ENCODE results near the gene UVRAG.
"Not testable (repeated sequence)": the region's sequence is repeated elsewhere in the genome, so short reads cannot be mapped to it uniquely, and the experiment has no call there.

UVRAG gene

DNA sequence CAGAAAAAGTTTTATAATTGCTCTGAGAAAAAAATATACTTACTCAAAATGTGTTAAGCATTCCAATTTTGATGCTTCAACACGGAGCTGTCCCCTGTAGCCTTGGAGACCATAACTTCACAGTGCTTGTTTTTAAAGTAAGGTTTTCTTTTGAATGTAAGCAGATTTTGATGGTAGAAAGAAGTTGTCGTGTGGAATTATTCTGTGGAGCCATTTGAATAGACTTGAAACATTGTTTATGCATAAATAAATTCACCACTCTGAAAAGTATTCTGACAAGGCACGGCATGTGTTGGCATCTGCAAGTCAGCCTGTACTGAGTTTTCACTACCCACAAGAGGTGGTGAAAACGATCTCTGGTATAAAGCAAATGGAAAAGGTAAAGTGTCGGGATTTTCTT lies 115.5 kb downstream of the UVRAG start:
- no peak for DNase-seq

DNA sequence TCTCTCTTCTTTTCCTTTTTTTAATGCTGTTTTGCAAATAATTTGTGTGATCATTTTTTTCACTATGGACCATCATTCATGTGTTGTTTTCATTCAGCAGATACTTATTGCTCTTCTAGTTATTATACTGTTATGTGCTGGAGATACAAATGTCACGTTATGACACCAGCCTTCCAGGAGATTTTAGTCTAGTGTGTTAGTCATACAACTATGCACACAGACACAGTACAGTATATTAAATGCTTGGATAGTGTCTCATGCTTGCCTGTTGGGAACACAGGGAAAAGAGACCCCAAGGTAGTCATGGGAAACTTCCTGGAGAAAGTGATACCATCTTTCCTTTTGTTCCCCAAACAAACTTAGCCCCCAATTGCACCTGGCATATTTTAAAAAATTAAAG lies 116.1 kb downstream of the UVRAG start:
- DNase-seq = no peak

DNA sequence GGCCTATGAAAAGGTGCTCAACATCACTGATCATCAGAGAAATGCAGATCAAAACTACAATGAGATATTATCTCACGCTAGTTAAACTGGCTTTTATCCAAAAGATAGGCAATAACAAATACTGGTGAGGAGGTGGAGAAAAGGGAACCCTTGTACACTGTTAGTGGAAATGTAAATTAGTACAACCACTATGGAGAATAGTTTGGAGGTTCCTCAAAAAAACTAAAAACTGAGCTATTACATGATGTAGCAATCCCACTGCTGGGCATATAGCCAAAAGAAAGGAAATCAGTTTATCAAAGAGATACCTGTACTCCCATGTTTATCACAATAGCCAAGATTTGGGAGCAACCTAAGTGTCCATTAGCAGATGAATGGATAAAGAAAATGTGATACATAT lies 118.7 kb downstream of the UVRAG start:
- DNase-seq = not testable (repeated sequence)

DNA sequence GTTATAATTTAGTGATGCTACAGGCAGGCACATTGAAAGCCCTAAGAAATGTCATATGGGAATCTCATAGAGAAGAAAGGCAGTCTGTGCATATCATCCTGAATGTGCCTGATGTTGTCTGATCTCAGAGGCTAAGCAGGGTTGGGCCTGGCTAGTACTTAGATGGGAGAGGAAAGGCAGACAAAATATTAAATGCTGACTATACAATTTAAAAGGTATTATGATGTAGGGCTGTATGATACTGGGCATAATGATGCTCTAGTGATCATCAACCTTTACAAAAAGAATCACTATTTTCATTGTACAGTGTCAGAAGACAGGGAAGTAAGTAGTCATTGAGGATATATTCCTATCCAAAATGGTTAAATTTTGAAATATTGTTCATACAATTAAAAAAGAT lies 119.8 kb downstream of the UVRAG start:
- DNase-seq = no peak

DNA sequence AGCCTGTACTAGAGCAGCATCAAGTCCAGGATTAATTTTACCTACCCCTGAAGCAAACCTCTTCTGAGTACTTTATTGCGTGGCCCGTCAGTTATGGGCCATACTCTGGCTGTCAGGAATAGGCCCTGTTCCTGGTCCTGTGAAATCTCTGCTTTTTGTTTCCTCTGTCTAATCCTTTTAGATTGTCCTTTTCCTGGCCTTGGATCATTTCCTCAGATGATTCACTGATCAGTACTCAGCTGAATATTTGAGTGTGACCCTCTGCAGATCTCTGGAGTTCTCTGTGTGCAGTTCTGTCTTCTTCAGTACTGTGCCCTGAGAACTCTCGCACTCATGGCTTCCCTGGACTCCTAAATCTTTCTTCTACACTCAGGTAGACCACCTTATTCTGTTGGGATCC lies 123.5 kb downstream of the UVRAG start:
- DNase-seq = no peak

DNA sequence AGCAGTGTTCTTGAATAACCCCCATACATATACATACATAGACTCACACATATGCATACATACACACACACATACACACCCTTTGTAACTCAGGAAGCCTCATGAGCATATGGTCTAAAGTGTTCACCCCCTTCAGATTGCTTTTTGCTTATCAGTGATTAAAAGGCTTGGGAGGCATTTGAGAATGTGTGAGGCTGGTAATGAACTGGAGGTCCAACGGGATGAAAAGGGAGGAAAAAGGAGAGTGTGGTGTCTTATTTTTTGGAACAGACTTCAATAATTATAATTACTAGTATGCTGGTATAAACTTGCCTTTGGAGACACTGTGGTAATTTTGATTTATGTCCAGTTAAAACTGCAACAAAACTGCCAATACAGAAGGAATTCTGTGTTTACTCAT lies 124.5 kb downstream of the UVRAG start:
- no peak for DNase-seq

DNA sequence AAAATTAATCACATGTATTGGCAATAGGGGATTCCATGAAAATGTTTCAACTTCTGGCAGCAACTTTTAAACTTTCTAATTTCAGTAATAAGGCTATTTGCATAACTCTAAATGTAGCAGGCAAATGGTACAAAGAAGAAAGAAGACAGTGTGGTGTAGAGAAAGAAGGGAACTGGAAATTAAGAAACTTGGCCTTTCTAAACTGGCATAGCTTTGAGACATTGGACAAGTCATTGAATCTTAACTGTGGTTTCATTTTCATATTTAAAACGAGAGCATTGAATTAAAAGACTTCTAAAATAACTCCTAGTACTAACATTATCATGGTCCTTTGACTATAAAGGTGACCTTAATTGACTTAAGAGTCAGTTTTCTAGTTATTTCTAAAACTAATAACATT lies 125.0 kb downstream of the UVRAG start:
- DNase-seq = no peak

DNA sequence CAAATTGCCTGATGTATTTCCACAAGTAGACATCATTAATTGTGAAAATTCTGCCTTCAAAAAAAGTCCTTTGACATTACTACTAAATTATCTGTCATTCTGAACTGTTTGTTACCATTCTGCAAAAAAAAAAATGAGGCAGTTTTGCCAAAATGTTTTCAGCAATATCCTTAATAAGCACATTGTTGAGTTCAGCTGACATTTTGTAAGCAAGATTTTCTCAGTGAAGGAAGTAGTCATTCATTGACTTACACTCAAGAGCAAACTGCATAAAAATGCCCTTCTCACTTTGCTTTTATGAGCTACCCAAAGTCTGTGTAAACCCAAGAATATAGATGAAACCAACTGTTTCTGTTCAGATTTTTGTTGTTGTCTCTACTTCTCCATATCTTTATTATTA lies 125.9 kb downstream of the UVRAG start:
- no peak for DNase-seq

DNA sequence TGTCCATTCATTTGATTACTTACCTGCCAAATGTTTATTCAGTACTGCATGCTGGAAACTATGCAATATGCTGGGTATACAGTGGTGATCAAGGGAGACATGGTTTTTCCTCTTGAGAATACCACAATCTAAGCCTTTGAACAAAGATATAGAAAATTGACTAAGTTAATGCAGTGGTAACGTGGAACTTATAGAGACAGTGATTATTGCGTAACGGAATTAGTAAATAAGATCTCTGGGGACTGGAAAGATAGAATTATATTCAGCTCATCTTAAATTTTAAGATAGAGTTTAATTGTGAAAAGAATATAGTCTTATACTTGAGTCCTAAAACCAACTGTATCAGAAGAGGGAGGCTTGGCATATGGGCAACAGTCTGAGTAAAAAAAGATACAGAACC lies 129.5 kb downstream of the UVRAG start:
- DNase-seq = no peak

DNA sequence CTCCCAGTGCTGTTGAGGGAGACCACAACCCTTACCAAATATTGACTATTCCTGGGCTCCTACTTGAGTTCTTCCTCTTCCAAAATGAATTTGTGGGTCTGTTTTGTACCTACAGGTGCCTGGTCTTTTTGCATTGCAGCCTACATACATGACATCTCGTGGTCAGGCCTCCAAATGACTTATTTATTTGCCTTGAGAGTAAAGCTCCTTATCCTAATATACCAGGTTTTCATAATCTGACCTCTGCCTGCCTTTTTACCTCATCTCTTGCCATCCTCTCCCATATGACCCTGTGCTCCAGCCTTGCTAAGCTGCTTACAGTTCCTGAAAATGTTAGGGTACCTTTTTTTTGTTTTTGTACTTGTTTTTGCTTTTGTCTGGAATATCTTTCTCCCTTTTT lies 130.4 kb downstream of the UVRAG start:
- no peak for DNase-seq

DNA sequence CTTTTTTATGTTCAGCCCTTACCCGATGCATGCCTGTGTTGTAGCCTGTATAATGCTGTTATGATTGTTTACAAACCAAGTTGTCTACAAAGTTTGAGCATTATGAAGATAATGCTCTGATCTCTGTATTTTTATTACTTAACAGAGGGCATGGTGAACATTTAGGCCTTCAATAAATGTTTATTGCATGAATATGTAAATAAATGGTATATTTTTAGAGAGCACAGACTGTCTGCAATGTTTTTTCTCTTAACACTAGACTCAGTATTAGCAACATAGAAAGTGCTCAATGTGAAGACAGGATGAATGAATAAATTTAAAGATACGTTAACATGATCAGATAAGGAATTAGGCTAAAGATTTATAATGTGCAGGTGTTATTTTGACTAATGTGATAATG lies 130.9 kb downstream of the UVRAG start:
- DNase-seq = no peak

DNA sequence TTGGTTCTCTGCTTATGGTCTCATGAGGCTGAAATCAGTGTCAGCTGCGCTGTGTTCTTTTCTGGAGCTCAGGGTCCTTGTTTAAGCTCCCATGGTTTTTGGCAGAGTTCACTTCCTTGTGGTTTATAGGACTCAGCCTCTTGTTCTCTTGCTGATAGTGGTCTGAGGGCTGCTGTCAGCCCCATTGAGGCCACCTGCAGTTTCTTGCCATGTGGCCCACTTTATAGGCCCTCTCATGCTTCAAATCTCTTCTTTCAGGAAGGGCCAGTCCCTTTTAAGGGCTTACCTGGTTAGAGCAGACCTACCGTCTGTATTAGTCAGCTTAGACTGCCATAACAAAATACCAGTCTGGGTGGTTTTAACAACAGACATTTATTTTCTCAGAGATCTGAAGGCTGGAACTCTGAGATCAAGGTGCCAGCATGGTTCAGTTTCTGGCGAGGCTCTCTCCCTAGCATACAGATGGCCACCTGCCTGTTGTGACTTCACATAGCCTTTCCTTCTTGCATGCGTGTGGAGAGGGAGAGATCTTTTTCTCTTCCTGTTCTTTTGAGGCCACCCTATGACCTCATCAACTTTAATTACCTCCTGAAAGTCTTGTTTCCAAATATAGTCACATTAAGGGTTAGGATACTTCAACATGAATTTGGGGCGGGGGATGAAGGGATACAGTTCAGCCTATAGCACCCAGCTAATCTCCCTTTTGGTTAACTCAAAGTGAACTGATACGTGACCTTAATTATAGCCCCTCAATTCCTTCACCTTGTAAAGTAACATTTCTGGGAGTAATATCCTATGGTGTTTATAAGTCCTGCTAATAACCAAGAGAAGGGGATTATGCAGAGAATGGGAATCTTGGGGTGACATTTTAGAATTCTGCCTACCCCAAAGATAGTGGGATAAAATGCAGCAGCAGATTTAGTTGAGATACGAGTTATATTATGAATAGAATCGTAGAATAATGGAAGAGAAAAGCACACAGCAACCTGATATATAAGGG lies 131.8 kb downstream of the UVRAG start:
- no peak for DNase-seq

DNA sequence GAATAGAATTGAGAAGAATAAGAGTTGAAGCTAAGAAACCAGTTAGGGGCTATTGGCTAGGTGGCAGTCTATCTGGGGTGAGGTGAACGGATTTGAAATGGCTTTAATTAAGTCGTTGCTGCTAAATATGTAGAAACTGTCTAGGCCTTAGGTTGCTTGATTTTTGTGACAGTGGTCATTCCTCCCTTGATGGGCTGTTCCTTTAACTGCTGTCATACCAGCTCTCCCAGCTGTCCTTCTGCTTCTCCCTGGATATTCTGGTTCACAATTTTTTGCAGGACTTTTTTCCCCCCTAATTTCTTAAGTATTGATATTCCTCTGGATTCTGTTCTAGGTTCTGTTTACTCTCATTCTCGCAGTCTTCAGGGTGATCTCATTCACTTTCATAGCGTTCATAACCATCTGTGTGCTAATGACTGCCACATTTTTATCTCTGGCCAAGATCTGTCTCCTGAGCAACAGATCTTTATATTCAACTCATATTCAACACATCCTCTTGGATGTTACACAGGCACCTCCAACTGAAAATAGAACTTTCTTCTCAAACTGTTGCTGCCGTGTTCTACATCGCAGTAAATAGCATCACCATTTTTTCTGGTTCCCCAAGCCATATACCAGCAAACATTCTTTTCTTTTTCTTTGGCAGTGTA lies 134.1 kb downstream of the UVRAG start:
- no peak for DNase-seq

DNA sequence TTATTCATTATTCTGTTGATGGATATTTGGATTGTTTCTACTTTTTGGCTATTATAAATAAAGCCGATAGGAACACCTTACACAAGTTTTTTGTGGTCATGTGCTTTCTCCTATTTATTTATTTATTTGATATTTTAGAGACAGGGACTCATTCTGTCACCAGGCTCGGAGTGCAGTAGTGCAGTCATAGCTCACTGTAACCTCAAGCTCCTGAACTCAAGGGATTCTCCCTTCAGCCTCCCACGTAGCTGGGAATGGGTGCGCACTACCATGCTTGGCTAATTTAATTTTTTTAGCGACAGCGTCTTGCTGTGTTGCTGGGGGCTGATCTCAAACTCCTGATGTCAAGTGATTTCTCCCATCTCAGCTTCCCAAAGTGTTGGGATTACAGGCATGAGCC lies 135.1 kb downstream of the UVRAG start:
- DNase-seq = no peak

DNA sequence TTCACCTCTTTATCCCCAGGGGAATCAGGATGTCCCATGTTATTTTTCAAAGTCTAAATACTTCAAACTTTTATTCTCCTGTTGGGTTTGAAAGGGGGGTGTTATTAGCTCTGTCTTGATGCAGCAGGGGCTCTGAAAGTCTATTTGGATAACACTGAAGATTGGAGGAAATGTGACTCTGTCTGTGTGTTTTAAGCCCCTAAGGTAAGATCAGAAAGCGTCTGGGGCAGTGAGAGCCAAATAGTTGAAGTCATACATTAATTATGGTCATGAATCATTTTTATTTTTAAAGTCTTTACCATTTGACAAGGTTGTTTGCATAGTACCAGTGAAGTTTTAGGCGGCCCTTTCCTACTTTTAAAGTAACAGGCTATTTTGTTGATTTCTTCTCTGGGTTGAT lies 139.0 kb downstream of the UVRAG start:
- no peak for DNase-seq

DNA sequence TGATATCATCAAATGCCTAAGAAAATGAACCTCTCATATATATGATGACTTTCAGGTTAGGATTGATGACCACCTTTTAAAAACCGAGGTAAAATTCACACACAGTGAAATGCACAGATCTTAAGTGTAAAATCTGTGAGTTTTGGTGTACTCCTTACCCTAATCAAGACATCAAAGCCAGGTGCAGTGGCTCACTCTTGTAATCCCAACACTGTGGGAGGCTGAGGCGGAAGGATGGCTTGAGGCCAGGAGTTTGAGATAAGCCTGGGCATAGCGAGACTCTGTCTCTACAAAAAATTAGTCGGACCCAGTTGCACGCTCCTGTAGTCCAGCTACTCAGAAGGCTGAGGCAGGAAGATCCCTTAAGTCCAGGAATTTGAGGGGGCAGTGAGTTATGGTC lies 140.4 kb downstream of the UVRAG start:
- DNase-seq = no peak

DNA sequence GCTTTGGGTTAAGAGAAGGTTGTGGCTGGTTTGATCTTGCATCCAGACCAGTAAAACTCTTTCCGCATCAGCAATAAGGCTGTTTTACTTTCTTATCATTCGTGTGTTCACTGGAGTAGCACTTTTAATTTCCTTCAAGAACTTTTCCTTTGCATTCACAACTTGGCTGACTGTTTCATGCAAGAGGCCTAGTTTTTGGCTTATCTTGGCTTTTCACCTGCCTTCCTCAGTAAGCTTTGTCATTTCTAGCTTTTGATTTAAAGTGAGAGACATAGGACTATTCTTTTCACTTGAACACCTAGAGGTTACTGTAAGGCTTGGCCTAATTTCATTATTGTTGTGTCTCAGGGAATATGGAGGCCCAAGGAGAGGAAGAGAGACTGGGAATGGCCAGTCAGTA lies 144.5 kb downstream of the UVRAG start:
- DNase-seq = no peak

DNA sequence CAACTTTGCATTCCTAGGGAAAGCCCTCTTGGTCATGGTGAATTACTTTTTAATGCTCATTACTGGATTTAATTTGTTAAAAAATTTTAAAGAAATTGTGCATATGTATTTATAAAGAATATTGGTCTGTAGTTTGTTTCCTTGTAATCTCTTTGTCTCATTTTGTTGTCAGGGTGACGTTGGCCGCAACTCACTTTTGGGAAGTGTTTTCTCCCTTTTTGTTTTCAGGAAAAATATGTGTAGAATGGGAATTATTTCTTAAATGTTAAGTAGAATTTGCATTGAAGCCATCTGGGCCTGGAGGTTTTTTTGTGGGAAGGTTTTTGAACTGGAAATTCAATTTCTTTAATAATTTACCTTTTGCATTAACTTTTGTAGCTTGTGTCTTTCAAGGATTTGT lies 149.1 kb downstream of the UVRAG start:
- no peak for DNase-seq

DNA sequence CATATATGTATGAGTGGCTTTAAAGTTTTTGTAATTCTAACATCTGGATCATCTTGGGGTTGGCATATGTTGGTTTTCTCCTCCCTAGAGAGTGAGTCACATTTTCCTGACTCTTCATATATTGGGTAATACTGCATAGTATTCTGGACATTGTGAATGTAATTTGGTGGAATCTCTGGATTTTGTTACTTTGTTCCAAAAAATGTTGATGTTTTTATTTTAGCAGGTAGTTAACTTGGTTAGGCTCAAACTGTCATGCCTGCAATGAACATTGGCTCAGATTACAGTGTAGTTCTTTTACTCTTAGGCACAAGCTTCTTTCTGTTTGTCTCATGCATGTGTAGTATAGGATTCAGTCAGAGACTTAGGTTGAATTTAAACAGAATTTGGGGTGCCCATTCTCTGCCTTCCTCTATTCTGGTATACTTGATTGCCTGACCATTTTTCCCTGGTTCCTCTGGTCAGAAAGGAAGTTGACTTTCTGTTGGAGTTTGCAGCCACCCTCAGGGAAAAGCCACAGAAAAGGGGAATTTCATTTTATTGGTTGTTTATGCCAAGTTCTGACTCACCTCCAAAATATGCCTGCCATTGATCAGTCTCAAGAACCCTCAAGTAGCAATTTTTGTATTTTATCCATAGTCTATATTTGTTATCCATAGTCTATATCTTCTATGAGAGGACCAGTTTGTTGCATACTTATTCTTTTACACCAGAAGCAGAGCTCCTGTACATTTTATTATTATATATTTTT lies 151.7 kb downstream of the UVRAG start:
- no peak for DNase-seq

DNA sequence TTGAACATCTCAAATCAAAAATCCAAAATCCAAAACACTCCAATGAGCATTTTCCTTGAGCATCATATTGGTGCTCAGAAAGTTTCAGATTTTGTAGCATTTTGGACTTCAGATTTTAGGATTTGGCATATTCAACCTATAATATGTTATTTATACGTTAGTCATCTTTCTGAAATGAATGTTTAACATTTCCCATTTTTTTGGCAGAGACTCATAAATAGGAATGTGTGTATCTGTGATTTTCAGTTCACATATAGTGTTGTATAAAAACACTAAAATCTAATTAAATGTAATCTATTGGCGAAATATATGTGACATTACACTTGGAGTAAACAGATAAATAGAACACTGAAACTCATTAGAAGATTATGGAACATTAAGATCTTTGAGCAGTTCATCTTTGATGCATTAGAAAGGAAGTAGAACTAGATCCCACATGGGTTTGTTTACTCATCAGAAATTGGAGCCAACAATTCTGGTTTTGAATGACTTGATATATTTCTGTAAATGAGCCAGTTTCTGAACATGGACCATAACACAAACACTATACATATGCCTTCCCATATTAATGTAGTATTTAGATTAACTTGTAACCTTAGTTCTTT lies 153.1 kb downstream of the UVRAG start:
- DNase-seq = no peak

DNA sequence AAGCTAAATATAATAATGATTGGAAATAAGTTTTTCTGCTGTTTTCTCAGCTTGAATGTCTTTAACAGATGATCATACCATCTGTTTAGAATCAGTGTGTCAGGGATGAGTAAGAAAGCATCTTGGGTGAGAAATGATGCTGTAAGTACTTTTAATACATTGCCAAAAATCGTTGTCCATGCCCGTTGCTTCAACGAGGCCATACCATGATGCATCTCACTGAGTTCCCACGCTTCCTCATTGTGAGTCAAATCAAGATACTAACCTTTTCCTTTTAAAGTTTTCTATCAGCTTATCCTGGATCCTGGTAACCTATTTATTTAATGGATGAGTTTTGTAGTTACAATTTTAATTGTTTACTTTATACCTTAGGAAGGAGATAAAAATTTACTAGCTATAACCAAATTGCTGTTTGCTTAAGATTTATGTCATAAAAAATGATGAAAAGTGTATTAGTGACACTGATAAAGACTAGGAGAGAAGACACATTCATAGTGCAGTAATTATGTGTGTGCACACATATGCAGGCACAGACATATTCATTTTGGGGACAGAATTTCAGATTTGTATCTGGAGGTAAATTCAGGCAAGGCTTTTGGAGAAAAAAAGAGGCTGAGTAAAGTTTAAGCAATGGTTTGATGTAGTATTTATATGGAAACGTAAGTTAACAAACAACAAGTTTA lies 154.8 kb downstream of the UVRAG start:
- no peak for DNase-seq

DNA sequence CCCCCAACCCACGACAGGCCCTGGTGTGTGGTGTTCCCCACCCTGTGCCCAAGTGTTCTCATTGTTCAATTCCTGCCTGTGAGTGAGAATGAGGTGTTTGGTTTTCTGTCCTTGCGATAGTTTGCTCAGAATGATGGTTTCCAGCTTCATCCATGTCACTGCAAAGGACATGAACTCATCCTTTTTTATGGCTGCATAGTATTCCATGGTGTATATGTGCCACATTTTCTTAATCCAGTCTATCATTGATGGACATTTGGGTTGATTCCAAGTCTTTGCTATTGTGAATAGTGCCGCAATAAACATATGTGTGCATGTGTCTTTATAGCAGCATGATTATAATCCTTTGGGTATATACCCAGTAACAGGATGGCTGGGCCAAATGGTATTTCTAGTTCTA lies 158.7 kb downstream of the UVRAG start:
- DNase-seq = not testable (repeated sequence)

DNA sequence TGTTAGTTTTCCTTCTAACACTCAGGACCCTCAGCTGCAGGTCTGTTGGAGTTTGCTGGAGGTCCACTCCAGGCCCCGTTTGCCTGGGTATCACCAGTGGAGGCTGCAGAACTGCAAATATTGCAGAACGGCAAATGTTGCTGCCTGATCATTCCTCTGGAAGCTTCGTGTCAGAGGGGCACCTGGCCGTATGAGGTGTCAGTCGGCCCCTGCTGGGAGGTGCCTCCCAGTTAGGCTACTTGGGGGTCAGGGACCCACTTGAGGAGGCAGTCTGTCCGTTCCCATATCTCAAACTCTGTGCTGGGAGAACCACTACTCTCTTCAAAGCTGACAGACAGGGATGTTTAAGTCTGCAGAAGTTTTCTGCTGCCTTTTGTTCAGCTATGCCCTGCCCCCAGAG lies 164.1 kb downstream of the UVRAG start:
- not testable (repeated sequence) for DNase-seq
